ENCODE data around the gene UFSP1.

- TF ChIP-seq CTCF (CRISPR knock-in tag; IDR thresholded peaks at IDR 0.05) (no peak), ZZZ3 (CRISPR knock-in tag; IDR thresholded peaks at IDR 0.05; ENCODE audit: borderline replicate concordance) (no peak), FOXP1 (IDR thresholded peaks at IDR 0.05) (no peak), FOXP1 (CRISPR knock-in tag; IDR thresholded peaks at IDR 0.05) (no peak), BHLHE40 (IDR thresholded peaks at IDR 0.05; ENCODE audit: low read length) (no peak), PLRG1 (conservative IDR thresholded peaks at IDR 0.05) (no peak), MAZ (IDR thresholded peaks at IDR 0.05; ENCODE audit: borderline replicate concordance, low read depth, low read length) (no peak), MAZ (CRISPR knock-in tag; IDR thresholded peaks at IDR 0.05; ENCODE audit: low read depth) (no peak), YEATS2 (CRISPR knock-in tag; IDR thresholded peaks at IDR 0.05; ENCODE audit: borderline replicate concordance) (no peak), EZH2 (conservative IDR thresholded peaks at IDR 0.05; ENCODE audit: low read depth, low read length) (no peak)
Observed at GRCh38 chr7:100865372-100865911, 24.1 kb downstream of the UFSP1 start.

All from HepG2 (cell line).